Measurements from ENCODE around the gene TADA2A. TPM values are rescaled to one million over a fixed set of nuclear protein-coding genes. Genes with fewer than 3 reads are reported as not detected.

Gene TADA2A
- total and polyA plus RNA-seq, 8 donors: 5.2 to 11.9 (median 9.4) TPM

DNA sequence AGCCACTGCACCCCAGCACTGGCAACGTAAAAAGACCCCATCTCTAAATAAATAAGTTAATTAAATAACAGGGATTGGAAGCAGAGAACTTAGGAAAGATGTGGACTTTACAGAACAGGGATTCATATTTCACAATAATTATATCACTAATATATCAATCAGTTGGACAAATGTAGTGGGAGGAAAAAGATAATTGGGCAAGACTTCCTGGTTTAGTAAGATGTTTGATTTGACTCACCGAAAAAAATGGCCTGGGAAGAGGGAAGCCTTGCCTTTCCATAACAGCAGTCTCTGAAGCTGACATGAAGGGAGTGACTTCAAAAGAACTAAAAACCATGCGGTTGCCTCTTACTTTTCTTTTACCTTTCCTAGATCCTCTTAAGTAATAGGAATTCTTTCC lies 46.1 kb upstream of the TADA2A start:
- no peak overlapping the region for H3K27ac ChIP-seq
- no peaks in the 10 kb centered on the region for H3K9me3 ChIP-seq
- DNase-seq: no peak
- H3K36me3 ChIP-seq: no peaks in the 10 kb centered on the region
- H3K27me3 ChIP-seq: no peaks in the 10 kb centered on the region
- intact Hi-C loops (cut with DNase I): no loop called here
- peaks cover 7 to 29% (median 7%) of the 10 kb centered on the region in 3 donors for H3K4me1 ChIP-seq
- FAIRE-seq: no peak
- no peak for ATAC-seq
- TF ChIP-seq, protein P1, sequence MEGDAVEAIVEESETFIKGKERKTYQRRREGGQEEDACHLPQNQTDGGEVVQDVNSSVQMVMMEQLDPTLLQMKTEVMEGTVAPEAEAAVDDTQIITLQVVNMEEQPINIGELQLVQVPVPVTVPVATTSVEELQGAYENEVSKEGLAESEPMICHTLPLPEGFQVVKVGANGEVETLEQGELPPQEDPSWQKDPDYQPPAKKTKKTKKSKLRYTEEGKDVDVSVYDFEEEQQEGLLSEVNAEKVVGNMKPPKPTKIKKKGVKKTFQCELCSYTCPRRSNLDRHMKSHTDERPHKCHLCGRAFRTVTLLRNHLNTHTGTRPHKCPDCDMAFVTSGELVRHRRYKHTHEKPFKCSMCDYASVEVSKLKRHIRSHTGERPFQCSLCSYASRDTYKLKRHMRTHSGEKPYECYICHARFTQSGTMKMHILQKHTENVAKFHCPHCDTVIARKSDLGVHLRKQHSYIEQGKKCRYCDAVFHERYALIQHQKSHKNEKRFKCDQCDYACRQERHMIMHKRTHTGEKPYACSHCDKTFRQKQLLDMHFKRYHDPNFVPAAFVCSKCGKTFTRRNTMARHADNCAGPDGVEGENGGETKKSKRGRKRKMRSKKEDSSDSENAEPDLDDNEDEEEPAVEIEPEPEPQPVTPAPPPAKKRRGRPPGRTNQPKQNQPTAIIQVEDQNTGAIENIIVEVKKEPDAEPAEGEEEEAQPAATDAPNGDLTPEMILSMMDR (IDR thresholded peaks at IDR 0.05): no peak
- H3K4me3 ChIP-seq: no peak overlapping the region
- WGBS, 2 donors: 74 to 86% methylated on average over 3 of the region's 3 CpGs

DNA sequence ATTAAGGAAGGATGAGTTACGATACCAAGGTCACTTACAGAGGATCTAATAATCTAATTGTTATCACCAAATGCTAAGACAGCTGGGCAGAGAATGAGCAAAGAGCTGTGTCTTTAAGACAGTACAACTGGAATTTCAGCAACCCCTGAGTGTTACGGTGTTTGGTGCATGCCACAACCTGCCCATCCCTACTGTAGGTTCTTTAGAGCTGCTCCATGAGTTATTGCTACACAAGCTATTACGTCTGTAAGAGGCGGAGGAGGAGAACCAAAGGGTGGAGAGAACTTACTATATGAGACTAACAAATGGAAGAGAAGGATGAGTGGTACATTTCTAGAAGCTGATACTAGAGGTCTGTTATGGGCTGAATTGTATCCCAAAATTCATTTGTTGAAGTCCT lies 45.1 kb upstream of the TADA2A start:
- Histone ChIP-seq H3K4me3 (no peak overlapping the region), H3K9me3 (no peaks in the 10 kb centered on the region), H3K4me1 (peaks cover 7 to 23% (median 7%) of the 10 kb centered on the region in 3 donors), H3K27ac (no peak overlapping the region), H3K27me3 (no peaks in the 10 kb centered on the region), H3K36me3 (no peaks in the 10 kb centered on the region)
- ATAC-seq: no peak
- WGBS, 2 donors: 91 to 96% methylated on average over 4 of the region's 4 CpGs
- TF ChIP-seq, protein P1 (IDR thresholded peaks at IDR 0.05): no peak
- intact Hi-C loops (cut with DNase I): no loop called here
- no peak for DNase-seq
- no peak for FAIRE-seq

DNA sequence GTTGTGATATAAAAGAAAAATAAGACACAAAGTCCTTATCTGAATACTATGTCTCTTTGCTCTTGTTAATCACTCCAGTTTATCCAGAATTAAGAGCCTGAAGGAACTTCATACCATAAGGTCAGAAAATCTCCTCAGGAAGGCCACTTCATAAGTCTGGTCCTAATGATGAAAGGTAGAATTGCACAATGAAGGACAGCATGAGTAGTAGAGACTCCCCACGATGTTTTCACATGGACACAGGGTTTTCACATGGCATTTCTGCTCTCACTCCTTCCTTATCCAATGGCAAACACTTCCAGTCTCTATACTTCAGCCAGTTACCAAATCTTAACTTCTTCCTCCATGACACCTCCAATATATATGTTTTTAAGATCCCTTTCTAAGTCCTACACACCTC lies 41.1 kb upstream of the TADA2A start:
- Histone ChIP-seq H3K9me3 (no peaks in the 10 kb centered on the region), H3K4me3 (no peak overlapping the region), H3K27me3 (no peaks in the 10 kb centered on the region), H3K27ac (no peak overlapping the region), H3K36me3 (no peaks in the 10 kb centered on the region), H3K4me1 (peaks cover 0 to under 1% (median 0%) of the 10 kb centered on the region in 3 donors)
- FAIRE-seq (no peak), ATAC-seq (no peak), DNase-seq (no peak)
- TF ChIP-seq, protein P1 (IDR thresholded peaks at IDR 0.05): no peak
- 77 to 79% methylated on average over 1 of the region's 1 CpG for WGBS, 2 donors
- intact Hi-C loops (cut with DNase I): no loop called here

DNA sequence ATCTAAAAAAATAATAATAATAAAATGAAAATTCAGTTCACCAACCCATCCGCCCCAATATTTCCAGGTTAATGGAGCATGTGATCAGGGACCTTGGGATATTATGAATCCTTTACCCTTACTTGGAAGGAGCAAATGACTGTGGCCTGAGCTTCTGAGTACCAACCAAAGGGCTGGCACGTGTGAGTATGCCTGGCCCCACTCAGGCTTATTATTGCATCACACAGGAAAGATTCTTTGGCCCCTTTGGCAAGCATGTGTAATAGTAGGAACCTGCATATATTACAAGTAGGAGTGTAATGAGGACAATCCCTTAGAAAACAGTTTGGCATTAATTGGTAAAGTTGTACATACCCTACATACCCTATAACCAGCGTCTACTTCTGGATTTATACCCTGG lies 38.1 kb upstream of the TADA2A start:
- DNase-seq: no peak
- Histone ChIP-seq H3K27ac (no peak overlapping the region), H3K36me3 (no peaks in the 10 kb centered on the region), H3K27me3 (no peaks in the 10 kb centered on the region), H3K4me1 (no peaks in the 10 kb centered on the region), H3K4me3 (no peak overlapping the region), H3K9me3 (no peaks in the 10 kb centered on the region)
- TF ChIP-seq, protein P1 (IDR thresholded peaks at IDR 0.05): no peak
- intact Hi-C loops (cut with DNase I): no loop called here
- no peak for FAIRE-seq
- 81 to 92% methylated on average over 3 of the region's 3 CpGs for WGBS, 2 donors
- no peak for ATAC-seq

DNA sequence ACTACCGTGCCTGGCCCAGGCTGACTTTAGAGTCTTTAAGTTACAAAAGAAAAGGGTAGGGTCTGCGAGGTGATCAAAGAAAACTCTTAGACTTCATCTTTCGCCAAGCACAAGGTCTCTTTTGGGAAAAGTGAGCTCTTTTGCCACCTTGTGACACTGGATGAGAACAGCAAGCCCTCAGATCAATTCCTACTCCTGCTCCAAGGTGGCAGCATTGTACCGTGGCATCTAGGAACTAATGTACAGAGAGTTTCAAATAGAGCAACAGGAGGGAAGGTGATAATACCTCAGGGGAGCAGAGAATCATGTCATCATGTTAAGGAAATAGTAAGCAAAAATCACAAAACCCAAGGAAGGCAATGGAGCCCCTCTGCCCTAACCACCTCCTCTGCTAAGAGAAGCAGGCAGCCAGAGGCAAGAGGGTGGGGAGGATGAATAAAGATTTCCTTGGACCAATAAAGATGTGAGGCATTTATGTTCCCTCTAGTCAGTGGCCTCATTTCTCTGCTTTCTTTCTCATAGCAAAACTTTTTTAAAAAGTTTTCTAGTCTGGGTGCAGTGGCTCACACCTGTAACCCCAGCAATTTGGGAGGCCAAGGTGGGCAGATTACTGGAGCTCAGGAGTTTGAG lies 33.0 kb upstream of the TADA2A start:
- Histone ChIP-seq H3K4me3 (no peak overlapping the region), H3K36me3 (no peaks in the 10 kb centered on the region), H3K27me3 (no peaks in the 10 kb centered on the region), H3K4me1 (no peaks in the 10 kb centered on the region), H3K27ac (no peak overlapping the region), H3K9me3 (no peaks in the 10 kb centered on the region)
- TF ChIP-seq, protein P1 (IDR thresholded peaks at IDR 0.05): peak; percentile 77 to 93 (median 84)
- intact Hi-C loops (cut with DNase I): no loop called here
- ATAC-seq (peak; percentile 95 to 100 (median 100)), DNase-seq (peak in 4 of 6 donors; percentile 36 to 76 (median 50)), FAIRE-seq (no peak)
- 3 to 5% methylated on average over 4 of the region's 4 CpGs for WGBS, 2 donors

Measured in pancreas (tissue), 10 donors.